ENCODE data around the gene SMPD2.
"Not testable (repeated sequence)": the region's sequence is repeated elsewhere in the genome, so short reads cannot be mapped to it uniquely, and the experiment has no call there.

Gene SMPD2

DNA sequence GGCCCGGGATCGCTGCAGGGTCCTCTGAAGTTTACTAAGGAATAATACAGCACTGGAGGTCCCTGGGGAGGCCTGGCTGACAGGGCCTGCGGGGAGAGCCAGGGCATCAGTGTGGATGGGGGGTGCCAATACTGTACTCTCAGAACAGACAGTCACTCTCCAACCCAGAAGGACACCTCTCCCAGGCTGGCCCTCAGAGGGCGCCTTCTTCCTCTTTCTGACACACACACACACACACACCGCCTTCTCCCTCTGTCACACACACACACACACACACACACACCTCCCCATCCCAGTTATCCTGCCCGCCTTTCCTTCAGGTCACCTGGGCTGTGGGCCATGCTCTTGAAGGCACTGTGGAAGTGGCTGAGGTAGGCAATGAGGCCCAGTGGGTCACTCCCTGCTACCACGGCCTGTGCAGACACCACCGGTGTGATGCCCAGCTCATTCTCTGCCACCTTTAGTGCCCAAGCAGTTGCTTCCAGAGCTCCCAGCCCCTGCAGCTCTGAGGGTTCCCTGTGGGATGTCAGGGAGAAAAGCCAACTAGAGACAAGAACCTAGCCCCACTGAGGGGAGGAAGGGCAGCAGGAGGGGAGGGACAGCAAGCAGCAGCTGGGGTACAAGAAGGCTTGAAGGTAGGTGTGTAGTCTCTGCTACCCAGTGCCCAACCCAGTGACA lies 7.5 kb downstream of the SMPD2 start:
- FAIRE-seq: no peak

DNA sequence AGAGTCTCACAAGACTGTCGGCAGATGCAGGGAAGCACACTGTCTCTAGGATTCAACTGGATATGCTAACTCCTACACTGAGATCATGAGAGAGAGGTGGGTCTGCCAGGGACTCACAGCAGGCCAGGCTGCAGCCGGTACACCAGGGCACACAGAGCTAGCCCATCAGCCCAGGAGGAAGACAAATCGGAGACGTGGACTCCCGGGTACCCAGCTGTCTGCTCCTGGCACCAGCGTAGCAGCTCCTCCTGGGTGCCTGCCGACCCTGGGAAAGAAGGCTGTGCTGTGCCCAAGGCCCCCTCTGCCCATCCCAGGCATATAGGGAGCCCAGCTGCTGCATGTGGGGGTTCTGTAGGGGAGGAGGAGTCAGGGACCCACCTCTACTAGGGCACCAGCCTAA lies 8.1 kb downstream of the SMPD2 start:
- no peak for FAIRE-seq

DNA sequence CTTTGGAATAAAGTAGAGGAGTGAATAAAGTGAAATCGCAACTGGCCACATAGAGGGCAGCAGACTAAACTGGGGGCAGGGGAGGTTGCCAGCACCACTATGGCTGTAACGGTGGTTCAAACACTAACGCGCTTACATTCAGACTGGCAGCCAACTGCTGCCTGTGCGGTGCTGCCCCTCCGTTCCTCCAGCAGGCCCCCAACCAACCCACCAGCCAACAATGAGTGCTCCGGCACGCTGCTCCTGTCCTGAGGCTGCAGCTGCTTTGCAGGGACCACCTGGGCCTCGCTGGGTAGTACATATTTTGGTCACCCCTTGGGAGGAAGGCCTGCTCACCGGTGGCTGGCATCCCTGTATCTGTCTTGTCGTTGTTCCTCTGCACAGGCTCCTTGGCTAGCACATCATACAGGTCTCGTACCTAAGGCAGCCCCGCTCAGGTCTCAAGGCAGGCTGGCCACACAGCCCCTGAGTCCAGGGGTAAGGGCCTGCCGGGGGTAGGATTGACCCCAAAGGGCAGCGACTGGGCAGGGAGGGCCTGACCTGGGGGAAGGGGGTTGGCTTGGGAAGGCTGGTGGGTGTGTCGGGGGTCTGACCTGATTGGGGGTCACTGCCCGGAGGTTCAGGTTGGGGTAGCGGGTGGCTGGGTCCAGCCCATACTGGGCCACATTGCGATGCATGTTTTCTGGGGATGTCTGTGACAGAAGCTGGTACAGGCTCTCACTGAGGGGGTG lies 8.7 kb downstream of the SMPD2 start:
- no peak for FAIRE-seq

DNA sequence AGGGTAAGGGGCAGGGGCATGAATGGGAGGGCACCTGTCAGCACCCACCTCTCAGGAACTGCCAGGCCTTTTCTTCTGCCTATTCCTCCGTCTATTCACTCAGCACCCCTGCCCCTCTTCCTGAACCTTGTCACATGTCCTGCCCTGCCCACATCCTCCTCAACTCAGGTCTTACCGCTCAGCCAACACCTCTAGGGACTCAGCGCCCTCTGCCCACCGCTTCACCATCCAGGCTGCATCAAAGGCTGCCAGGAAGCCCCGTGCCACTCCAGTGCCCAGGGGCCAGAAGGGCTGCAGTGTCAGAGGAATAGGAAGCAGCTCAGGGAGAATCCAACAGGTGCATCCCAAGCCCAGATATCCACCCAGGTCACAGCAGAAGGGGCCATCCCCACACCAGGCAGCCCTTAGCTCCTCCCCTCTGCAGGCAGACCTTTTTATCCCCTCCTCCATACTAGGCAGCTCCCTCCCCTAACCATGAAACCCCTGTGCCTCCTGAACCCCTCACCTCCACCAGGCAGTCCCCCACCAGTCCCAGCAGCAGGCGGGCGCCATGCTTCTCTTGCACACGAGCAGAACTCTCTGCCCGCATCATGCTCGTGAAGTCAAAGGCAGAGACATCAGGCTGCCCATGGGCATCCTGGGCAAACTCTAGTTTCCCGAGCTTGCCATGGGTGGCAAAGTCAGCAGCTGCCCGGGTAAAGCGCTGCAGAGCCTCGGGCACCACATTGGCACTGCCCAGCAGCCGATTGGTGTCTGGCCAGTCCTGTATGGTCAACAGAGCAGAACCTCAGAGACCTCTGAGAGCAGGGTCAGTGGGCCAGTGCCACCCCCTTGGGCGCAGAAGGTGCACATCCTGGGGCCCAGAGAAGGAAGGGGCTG lies 9.5 kb downstream of the SMPD2 start:
- FAIRE-seq: no peak

DNA sequence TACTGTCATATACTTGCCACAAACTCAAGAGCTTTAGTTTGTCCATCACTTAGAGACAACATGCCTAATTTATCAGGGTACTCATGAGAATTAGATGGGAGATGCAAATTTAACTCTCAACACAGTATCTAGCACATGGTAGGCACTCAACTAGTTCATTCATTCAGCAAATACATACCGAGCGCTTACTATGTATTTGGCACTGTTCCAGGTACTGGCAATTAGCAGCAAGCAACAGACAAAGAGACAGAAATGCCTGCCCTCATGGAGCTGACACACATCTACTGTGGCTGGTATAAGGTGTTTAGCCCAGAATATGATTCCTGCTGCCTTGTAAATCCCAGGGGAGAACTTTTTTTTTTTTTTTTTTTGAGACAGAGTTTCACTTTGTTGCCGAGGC lies 10.3 kb downstream of the SMPD2 start:
- FAIRE-seq: no peak

DNA sequence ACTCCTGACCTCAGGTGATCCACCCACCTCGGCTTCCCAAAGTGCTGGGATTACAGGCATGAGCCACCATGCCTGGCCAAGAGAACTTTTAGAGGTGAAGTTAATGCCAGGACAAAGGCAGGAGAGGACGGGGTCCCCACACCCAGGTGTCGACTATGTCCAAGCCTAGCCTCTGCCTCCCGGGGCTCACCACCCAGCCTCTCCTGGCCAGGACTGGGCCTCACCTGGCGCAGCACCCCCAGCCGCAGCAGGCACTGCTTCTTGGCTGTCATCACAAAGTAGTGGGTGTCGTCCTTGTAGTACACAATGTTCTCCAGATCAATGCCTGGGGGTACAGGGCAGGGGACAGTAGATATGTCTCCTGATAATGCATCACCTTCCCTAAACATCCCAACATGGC lies 10.9 kb downstream of the SMPD2 start:
- FAIRE-seq: no peak

DNA sequence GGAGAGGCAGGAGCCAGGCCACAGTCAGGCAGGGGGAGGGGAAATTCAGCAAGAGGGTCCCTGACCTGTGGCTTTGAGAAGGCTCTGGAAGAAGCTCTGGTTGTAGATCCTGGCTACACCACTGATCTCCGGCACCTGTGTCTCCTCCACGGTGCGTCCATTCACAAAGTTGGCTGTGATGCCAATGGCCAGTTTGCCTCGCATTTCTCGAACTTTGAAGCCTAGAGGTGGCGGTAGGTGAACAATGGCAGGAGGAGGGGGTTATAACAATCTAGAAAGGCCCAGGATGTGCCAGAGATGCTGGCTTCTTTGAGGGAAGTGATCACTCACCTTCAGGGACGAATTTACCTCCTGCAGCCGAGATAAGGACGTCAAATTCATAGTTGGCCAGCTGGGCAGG lies 11.7 kb downstream of the SMPD2 start:
- no peak for FAIRE-seq

DNA sequence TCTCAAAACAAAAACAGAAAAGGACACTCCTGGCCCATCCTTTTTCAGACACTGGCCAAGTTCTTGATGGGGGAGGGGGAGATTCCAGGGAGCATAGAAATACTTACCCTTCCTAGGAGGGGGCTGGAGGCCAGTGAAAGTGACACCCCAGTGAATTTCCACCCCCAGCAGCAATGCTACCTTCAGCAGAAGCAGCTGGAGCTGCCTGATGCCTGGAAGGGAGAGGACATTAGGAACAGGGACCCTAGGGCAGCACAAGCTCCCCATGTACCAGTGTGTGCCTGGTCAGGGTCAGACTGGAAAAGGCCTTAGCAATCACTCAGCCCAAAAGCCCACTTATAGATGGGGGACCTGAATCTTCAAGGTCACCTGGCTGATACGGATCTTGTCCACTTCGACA lies 12.6 kb downstream of the SMPD2 start:
- FAIRE-seq: no peak

DNA sequence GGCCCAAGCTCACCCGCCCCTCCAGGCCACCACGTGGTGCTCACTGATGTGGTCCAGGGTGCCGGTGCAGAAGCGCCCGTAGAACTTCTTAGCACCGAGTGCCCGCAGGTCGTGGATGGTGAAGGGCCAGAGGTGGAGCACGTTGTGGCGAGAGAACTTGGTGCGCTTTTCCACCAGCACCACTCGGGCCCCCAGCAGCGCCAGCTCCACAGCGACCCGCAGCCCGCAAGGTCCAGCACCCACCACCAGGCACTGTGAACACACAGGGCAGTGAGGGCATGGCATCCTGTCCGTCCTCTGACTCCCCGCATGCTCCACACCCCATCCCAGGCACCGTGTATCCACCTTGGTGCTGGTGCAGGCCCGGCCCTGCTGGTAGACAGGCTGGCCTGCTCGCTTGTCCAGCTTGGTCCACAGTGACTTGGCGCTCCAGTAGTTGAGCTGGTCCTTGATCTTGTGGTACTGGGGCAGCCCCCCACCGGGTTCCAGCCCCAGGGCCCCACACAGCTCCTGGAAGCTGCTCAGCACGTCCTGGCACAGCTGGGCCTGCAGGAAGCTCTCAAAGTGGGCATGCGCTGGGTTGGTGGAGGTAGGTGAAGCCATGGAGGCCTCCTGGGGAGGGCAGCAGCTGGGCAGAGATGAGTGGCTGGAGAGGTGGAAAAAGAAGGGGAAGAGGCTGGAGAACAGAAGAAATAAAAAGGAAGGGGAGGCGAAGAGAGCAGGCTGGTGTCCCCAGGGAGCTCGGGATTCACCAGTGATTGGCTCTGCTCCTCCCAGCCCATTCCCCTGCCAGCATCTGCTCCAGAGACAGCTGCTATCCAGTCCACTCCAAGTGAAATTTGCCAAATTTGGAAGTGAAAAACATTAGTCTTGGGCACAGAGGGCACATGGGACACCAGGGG lies 13.3 kb downstream of the SMPD2 start:
- no peak for FAIRE-seq

DNA sequence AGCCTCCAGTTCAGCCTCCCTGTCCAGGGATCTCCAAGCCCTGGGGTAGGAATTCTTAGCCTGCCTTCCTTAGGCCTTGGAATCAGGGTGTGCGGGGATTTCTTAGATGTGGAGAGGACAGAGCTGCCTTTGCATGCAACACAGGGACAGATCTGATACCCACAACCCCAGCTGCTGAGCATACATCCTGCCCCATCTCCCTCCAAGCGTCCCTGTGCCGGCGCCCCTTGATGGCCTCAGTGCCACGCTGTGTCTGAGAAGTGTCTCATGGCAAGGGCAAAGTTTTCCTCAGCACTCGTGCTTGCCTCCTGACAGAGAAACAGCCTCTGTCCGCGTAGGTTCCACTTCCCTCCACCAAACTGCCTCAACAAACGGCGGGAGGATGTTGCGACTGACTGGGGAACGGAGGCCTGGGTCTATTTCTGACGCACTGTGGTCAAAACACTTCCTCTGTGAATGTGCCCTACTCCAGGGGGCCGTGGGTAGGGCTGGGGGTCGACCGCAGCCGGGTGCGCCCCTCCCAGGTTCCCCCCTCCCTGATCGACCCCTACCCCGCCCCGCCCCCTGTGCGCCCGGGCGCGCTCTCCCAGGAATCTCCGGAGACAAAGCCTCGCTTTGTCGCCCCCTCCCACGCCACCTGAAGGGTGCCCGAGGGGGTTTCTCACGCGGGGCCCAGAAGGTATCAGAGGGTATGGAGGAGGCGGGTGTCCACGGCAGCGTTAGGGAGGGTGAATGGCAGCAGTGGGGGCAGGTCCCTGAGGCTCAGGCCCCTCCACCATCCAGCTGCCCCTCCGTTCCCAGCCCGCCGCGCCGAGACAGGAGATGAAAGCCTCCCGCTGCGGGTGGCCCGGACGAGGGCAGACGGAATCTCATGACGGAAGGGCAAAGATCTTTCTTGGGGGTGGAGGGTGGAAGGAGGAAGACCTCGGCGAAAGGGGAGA lies 14.2 kb downstream of the SMPD2 start:
- no peak for FAIRE-seq

DNA sequence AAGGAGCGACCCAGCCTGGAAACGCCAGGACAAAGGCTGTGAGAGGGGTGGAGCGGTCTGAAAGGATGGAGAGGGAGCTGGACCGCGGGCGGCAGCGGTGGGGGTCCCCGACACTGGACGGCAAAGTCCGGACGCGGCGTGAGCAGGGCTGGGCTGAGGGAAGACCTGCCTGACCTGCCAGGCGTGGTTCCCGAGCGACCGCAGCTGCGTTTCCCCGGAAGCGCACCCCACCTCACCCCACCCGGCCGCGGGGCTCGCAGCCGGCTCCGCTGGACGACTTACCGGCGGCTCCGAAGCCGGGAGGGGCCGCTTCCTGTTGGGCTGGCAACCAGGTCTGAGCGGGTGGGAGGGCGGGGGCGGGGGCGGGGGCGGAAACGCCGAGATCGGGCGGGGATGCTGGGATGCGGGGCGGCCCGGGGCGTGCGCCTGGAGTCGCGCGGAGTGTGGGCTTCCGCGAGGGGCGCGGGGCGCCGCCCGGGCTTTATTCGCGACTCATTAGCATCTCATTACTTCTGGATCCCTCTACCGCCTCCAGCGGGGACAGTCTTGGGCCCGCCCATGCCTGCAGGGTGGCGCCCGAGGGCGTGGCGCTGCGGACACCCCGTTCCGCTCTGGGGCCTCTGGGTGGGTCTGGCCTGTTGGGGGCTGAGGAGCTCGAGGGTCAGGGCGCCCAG lies 15.1 kb downstream of the SMPD2 start, which contains the start of gene MICAL1:
Gene MICAL1 (minus strand): TSS at position 336 of the 674 bp plus-strand sequence. CDS start 1,576 bp downstream, outside the sequence.
- FAIRE-seq: no peak

DNA sequence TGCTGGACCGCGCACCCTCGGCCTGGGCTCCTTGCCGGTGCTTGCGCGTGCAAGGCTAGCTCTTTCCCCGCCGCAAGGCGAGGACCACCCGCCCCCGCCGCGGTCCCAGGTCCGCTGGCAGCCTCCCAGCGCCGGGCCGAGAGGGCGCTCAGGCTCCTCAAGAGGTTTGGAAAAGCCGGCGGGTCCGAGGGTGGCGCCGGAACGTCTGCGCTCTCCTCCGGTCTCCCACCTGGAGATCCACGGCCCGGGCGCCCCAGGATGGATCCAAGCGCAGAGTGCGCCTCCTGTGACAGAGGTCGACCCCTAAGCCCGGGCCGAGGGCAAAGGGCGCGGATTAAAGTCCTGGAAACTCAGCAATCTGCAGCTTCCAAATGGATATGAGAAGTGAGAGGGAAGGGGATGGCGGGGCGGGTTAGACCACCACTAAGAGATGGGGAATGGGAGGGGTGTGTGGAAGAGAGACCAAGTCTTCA lies 15.6 kb downstream of the SMPD2 start:
- FAIRE-seq: no peak

DNA sequence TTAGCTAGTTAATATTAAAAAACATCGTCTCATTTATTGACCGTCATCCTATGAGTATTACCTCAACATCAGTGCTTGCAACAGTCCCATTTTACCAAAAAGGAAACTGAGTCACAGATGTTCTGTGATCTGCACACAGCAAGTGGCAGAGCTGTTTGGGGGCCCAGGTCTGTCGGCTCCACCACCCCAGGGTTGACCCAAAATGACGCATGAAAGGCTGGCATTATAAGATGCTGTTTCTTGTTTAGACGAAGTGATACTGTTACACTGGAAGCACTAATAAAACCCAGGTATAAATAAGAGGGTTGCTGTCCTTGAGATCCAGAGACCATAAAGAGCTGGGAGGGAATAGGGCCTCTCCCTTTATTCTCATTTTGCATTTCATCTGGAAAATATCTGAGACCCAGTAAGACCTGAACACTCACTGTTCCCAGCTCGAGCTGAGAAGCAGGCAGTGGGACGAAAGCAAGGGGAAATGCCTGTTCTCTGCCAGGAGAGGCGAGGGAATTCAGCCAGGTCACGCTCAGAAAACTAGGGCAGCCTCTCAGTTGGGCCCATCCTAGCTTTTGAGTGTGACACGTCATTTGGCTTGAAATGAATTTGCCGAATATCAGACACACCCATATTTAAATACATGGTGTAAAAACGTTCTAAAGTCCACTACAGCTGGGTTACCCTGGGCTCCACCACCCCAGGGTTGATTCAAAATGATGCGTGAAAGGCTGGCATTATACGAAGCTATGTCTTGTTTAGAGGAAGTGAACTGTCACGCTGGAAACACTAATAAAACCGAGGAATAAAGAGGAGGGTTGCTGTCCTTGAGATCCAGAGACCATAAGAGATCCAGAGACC lies 16.4 kb downstream of the SMPD2 start:
- no peak for FAIRE-seq

DNA sequence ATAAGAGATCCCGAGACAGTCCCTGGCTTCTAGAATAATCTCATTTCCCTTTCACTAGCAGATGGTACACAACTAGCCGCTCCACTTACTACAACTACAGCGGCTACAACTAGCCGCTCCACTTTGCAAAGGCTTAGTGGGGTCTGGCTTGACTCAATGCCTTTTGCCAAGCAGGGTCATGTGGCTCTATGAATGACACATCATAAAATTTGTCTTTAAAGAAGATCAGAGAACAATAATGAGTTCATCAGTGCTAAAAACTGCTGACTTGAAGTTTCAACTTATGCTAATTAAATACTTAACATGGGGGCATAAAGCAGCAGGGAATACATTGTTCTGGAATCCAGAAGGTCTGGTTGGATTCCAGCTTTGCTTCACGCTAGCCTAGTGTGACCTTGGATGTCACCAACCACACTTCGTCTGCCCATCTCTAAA lies 17.1 kb downstream of the SMPD2 start:
- no peak for FAIRE-seq

DNA sequence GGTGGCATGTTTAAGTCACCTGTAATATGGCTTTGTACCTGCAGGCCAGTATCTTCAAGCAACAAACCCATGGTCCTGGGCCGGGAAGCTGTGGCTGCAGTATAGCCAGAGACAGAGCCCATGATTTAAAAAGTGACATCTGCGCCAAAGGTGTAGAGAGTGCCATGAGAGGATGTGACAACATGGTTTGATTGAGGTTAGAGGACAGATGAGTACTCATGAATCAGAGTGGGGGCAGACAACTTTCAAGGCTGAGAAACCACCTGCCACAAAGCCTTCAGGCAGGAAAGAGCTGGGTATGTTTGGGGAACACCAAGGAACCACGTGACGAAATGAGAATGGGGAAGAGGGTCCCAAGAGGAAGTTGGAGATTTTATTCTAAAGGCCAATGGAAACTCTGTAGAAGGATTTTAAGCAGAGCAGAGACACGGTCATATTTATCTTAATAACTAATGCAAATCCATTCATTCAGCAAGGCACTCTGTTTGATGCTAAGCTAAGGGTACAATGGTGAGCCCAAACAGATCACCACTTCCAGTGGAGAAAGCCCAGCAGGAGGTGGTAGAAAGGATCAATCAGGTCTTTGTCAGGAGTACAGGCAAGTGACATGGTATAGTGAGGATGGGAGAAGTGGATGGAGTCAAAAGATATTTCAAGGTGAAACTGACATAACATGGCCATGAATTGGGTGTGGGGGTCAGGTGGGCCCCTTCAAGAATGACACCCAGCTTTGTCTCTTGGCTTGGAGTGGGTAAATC lies 18.4 kb downstream of the SMPD2 start:
- FAIRE-seq: no peak

DNA sequence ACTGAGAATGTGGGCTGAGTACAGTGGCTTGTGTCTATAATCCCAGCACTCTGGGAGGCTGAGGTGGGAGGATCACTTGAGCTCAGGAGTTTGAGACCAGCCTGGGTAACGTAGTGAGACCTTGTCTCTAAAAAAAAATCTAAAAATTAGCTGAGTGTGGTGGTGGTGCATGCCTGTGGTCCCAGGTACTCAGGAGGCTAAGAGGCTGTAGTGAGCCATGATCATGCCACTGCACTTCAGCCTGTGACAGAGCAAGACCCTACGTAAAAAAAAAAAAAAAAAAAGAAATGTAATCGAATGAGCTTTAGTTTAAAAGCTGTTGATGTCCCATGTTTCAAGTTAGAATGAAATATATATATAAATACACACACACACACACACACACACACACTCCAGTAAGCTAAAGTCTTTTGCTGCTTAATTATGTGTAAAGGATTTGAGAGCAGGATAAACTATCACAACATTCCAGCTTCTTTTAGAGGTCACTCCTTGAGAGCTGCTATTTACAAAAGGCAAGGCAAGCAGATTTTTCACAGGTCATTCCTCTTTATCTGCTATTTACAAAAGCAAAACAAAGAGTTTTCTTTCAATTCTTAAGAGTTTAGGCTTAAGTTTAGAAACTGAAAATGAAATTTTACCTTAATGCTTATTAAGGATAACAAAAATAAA lies 19.8 kb downstream of the SMPD2 start:
- FAIRE-seq: no peak

DNA sequence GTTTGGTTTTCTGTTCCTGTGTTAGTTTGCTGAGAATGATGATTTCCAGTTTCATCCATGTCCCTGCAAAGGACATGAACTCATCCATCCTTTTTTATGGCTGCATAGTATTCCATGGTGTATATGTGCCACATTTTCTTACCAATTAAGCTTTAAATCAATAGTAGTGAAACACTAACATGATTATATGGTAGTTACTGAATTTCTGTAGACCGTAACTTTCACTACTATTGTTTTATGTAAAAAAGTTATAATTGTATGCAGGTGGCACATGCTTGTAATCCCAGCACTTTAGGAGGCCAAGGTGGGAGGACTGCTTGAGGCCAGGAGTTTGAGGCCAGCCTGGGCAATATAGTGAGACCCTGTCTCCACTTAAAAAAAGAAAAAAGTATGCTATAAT lies 20.7 kb downstream of the SMPD2 start:
- FAIRE-seq: not testable (repeated sequence)

Data from TTC549 (cell line).